Neural cell (in vitro differentiated cells): ENCODE data around the gene PDS5A.

Experiments
- CTCF ChIP-seq: fragments of 450-650 bp; IDR thresholded peaks from 2 replicates; pipeline ENCODE4 v1.5.1; 2014; ENCODE audit warnings: antibody characterized with exemption, mild to moderate bottlenecking, moderate library complexity; ENCODE audit not compliant: poor library complexity, severe bottlenecking
- EP300 ChIP-seq: fragments of 450-650 bp; conservative IDR thresholded peaks from 2 replicates; pipeline ENCODE4 v1.6.1; 2014; ENCODE audit warnings: antibody characterized with exemption, mild to moderate bottlenecking, moderate library complexity; ENCODE audit not compliant: poor library complexity, severe bottlenecking
- MXI1 ChIP-seq: fragments of 450-650 bp; conservative IDR thresholded peaks from 2 replicates; pipeline ENCODE4 v1.6.1; 2014; ENCODE audit warnings: antibody characterized with exemption, mild to moderate bottlenecking; ENCODE audit not compliant: poor library complexity, severe bottlenecking
- POLR2AphosphoS5 ChIP-seq: IDR thresholded peaks from 2 replicates; pipeline ENCODE4 v1.6.1; 2012
- RAD21 ChIP-seq: fragments of 450-650 bp; conservative IDR thresholded peaks from 2 replicates; pipeline ENCODE4 v1.6.1; 2014; ENCODE audit warnings: antibody characterized with exemption, mild to moderate bottlenecking, moderate library complexity
- SMC3 ChIP-seq: fragments of 450-650 bp; conservative IDR thresholded peaks from 2 replicates; pipeline ENCODE4 v1.6.1; 2014; ENCODE audit warnings: antibody characterized with exemption, mild to moderate bottlenecking, moderate library complexity; ENCODE audit not compliant: poor library complexity

DNA sequence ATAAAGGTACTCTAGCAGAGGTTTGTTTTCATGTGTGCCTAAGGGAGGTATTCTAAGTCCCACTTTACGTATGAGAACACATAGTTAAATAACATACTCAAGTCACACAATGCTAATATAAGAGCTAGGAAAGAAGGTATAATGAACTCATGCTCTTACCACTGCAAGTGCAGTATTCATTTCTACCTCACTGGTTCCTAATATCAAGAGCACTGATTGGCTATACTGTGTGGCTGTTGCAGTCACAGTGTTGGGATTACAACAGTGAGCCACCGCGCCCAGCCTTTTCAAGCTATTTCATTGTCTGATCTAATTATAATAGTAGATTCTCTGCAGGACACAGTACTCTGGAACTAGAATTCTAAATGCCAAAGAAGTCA is 84.0 kb downstream of the PDS5A start:
- no peak for TF ChIP-seq EP300
- no peak for TF ChIP-seq MXI1
- TF ChIP-seq CTCF, result no peak
- no peak for TF ChIP-seq POLR2AphosphoS5
- no peak for TF ChIP-seq SMC3
- TF ChIP-seq RAD21, result no peak
